Kidney (tissue), 14 donors: ENCODE measurements around the gene CD34. TPM values are rescaled to one million over a fixed set of nuclear protein-coding genes. Genes with fewer than 3 reads are reported as not detected.
A peak's percentile ranks its signal among the peaks of the same experiment; 100 is the strongest.

Experiments used
- DNase-seq, 5 donors: peaks; one replicate each; pipeline ENCODE4 v3.0.0-alpha.2; 2013 to 2020
- FAIRE-seq: peaks from 2 replicates; lab custom pipeline; 2012; peaks lifted over from hg19 to GRCh38; lab: Jason Lieb, UNC
- H3K27ac ChIP-seq, 2 donors: one replicate each; pipeline ENCODE4 v1.7.0; 2013; ENCODE audit warnings: low read depth in 2 of 2, low read length in 2 of 2, inconsistent platforms in 1 of 2
- H3K27me3 ChIP-seq: one replicate; pipeline ENCODE4 v1.7.1; 2013; ENCODE audit warnings: low read length, inconsistent platforms; ENCODE audit not compliant: control insufficient read depth, insufficient read depth
- H3K36me3 ChIP-seq, 3 donors: one replicate each; pipeline versions ENCODE4 v1.7.0 to v1.7.1; 2013; ENCODE audit warnings: low read length in 3 of 3, control low read depth in 1 of 3, inconsistent platforms in 1 of 3; ENCODE audit not compliant: insufficient read depth in 3 of 3, control insufficient read depth in 2 of 3
- H3K4me1 ChIP-seq, 3 donors: one replicate each; pipeline versions ENCODE4 v1.7.0 to v1.7.1; 2013; ENCODE audit warnings: low read length in 3 of 3, inconsistent platforms in 1 of 3, low read depth in 1 of 3; ENCODE audit not compliant: control insufficient read depth in 2 of 3, insufficient read depth in 2 of 3
- H3K4me3 ChIP-seq, 3 donors: one replicate each; pipeline versions ENCODE4 v1.7.0 to v1.8.1; 2013; ENCODE audit warnings: low read length in 3 of 3, control low read depth in 1 of 3, inconsistent platforms in 1 of 3
- H3K9ac ChIP-seq, 3 donors: one replicate each; pipeline versions ENCODE4 v1.7.0 to v1.7.1; 2013; ENCODE audit warnings: low read length in 3 of 3, control low read depth in 1 of 3, inconsistent platforms in 1 of 3
- H3K9me3 ChIP-seq, 3 donors: one replicate each; pipeline versions ENCODE4 v1.7.0 to v1.7.1; 2013; ENCODE audit warnings: low read length in 3 of 3, control low read depth in 1 of 3, inconsistent platforms in 1 of 3; ENCODE audit not compliant: control insufficient read depth in 2 of 3, insufficient read depth in 1 of 3
- CTCF ChIP-seq: IDR thresholded peaks from 3 replicates; pipeline ENCODE4 v1.5.1; 2012; ENCODE audit warnings: mild to moderate bottlenecking, moderate library complexity, borderline replicate concordance; ENCODE audit not compliant: insufficient read depth; ENCODE audit errors: extremely low read depth
- intact Hi-C: fragments of 100-400 bp; cut with DNase I; formaldehyde crosslinking; loops from one replicate; pipeline ENCODE4 v1.11.1; 2022
- polyA plus RNA-seq: library from polyadenylated mRNA; stranded (reverse); fragments of 350-450 nt; fragmentation: Illumina TruSeq; extraction: RNeasy Lipid Tissue Mini Kit (QIAGEN cat#74804); gene quantifications from one replicate; pipeline ENCODE4 v1.2.3, GENCODE V29; 2014; ENCODE audit warnings: low read depth, low replicate concordance; ENCODE audit not compliant: insufficient read depth
- total RNA-seq: library from RNA; stranded (reverse); fragmentation: NEBNext Ultra II Directional; extraction: Animal tissue kit (Norgen Biotek cat#: 25700); gene quantifications from one replicate; pipeline ENCODE4 v1.2.1, GENCODE V29; 2021
- donor health status: control.
- donor health status: control.
- donor health status: control.
- donor health status: control.
- donor health status: control.
- donor health status: DM: yes; HTN: yes; CAD: no.
- donor health status: Normal renal cell carcinoma (clear cell type).

CD34 gene
- total and polyA plus RNA-seq, 2 donors from 2014 or later, result 50.9 to 69.4 TPM

DNA sequence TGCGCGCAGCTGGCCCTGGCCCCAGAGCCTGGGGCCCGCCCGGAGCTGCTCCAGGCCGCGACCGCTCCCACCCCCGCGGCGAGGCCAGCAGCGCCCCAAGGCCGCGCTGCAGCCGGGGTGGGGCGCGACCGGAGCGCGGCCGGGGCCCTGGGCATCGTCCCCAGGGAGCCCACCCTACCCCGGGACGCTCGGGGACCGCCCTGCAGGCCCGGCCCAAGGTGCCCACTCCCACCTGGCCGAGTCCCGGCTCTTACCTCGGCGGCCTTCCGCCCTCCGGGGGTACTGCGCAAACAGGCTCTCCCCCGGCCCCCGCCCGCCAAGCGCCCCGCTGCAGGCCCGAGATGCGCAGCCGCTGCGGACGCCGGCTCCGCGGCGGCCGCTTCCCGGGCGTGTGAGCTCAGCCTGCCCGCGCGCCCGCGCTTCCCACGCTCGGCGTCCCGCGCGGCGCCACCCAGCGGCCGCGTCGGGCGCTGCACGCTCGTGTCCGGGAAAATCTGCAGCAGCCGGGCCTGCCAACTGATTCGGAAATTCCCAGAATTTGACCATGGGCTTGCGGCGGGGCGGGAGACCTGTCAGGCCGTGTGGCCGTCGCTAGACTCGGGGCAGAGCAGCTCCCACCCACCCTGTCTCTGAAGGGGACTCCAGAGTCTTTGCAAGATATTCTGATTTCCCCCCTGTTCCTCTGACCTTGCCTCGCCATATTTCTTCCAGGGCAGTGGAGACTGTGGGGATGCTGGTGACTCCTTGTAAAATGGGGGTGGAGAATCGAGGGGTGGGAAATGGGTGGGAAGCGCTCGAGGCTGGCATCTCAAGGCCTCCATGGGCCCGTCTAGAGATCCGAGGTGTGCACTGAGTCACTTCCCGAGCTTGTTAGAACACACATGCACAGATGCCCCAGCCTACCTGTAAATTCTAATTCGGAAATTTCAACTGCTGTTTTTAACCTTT, 41.9 kb downstream of the CD34 start:
- peaks cover 0 to 28% (median 27%) of the 10 kb centered on the region in 3 donors for H3K4me1 ChIP-seq
- intact Hi-C loops, result loop anchor here (5.0 kb wide), 1 partner anchor 42 kb away; no protein-coding TSS in a partner anchor
- FAIRE-seq (no peak), DNase-seq (peak; percentile 84 to 92 (median 89))
- peaks cover 0 to 5% (median 0%) of the 10 kb centered on the region in 3 donors for H3K36me3 ChIP-seq
- H3K9me3 ChIP-seq, result no peaks in the 10 kb centered on the region
- peak overlapping the region in 2 of 3 donors; percentile 76 to 81 for H3K4me3 ChIP-seq
- peak overlapping the region in 2 of 3 donors; percentile 72 to 93 for H3K9ac ChIP-seq
- H3K27ac ChIP-seq, result peak overlapping the region; percentile 93 to 97
- no peaks in the 10 kb centered on the region for H3K27me3 ChIP-seq
- peak; percentile 99 for TF ChIP-seq CTCF

GRCh38 chr1:207868251-207868773, 42.6 kb downstream of the CD34 start:
- FAIRE-seq, result no peak
- peak overlapping the region in 2 of 3 donors; percentile 72 to 93 for H3K9ac ChIP-seq

More at GRCh38 chr1:207868251-207868773, 42.6 kb downstream of the CD34 start:
- H3K27me3 ChIP-seq, result no peaks in the 10 kb centered on the region
- H3K36me3 ChIP-seq, result peaks cover 0 to 6% (median 2%) of the 10 kb centered on the region in 3 donors
- TF ChIP-seq CTCF, result no peak
- intact Hi-C loops, result loop anchor here (5.0 kb wide), 1 partner anchor 41 kb away; no protein-coding TSS in a partner anchor
- peak overlapping the region; percentile 93 to 97 for H3K27ac ChIP-seq
- H3K4me3 ChIP-seq, result peak overlapping the region; percentile 39 to 81 (median 76)
- H3K9me3 ChIP-seq, result no peaks in the 10 kb centered on the region
- H3K4me1 ChIP-seq, result peaks cover 0 to 32% (median 32%) of the 10 kb centered on the region in 3 donors
- DNase-seq, result peak; percentile 35 to 92 (median 67)
